ENCODE results near the gene IL17RA.

DNA sequence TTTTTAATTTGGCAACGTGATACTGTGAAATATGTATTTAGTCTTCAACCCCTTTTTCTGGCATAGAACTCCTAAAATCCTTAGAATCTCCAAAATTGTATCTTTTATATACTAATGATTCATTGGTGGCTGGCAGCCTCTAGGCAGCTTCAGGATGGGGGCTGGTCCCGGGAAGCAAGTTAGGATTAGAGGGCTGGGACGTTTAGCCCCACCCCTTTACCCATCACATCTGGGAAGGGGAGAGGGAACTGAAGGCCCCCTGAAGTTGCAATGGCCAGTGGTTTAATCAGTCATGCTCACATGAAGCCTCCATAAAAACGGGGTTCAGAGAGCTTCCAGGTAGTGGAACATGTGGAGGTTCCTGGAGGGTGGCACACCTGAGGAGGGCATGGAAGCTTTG is 7.1 kb downstream of the IL17RA start:
- TF ChIP-seq, protein P1, sequence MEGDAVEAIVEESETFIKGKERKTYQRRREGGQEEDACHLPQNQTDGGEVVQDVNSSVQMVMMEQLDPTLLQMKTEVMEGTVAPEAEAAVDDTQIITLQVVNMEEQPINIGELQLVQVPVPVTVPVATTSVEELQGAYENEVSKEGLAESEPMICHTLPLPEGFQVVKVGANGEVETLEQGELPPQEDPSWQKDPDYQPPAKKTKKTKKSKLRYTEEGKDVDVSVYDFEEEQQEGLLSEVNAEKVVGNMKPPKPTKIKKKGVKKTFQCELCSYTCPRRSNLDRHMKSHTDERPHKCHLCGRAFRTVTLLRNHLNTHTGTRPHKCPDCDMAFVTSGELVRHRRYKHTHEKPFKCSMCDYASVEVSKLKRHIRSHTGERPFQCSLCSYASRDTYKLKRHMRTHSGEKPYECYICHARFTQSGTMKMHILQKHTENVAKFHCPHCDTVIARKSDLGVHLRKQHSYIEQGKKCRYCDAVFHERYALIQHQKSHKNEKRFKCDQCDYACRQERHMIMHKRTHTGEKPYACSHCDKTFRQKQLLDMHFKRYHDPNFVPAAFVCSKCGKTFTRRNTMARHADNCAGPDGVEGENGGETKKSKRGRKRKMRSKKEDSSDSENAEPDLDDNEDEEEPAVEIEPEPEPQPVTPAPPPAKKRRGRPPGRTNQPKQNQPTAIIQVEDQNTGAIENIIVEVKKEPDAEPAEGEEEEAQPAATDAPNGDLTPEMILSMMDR (conservative IDR thresholded peaks at IDR 0.05; ENCODE audit: low read depth, low read length) = no peak
- no peak for TF ChIP-seq EZH2 (IDR thresholded peaks at IDR 0.05; ENCODE audit: borderline replicate concordance, low read depth, low read length, poor library complexity, severe bottlenecking)
